Neural cell (in vitro differentiated cells): ENCODE data around the gene APBA2. TPM values are rescaled to one million over a fixed set of nuclear protein-coding genes. Genes with fewer than 3 reads are reported as not detected.
"Not testable (repeated sequence)": the region's sequence is repeated elsewhere in the genome, so short reads cannot be mapped to it uniquely, and the experiment has no call there.

Experiments
- H2AFZ ChIP-seq: fragments of 200-600, 300-800 bp; sonication (generic), shearing (Covaris generic); 2 replicates; pipeline ENCODE4 v1.6.0; 2014; ENCODE audit warnings: low read depth, mild to moderate bottlenecking, antibody characterized with exemption, low read length, moderate library complexity
- H3F3A ChIP-seq: fragments of 200-600 bp; shearing (Covaris generic); 2 replicates; pipeline ENCODE4 v1.6.1; 2016; ENCODE audit warnings: mild to moderate bottlenecking, moderate library complexity, mixed read lengths, antibody characterized with exemption, low read length; ENCODE audit not compliant: insufficient read depth, poor library complexity, severe bottlenecking
- H3K27ac ChIP-seq: fragments of 200-600, 300-800 bp; sonication (generic), shearing (Covaris generic); 2 replicates; pipeline ENCODE4 v1.5.1; 2014; ENCODE audit warnings: mild to moderate bottlenecking, low read length, moderate library complexity
- H3K27me3 ChIP-seq: fragments of 300-800, 200-600 bp; sonication (generic), shearing (Covaris generic); 2 replicates; pipeline ENCODE4 v1.6.0; 2014; ENCODE audit warnings: mild to moderate bottlenecking, low read depth, low read length, moderate library complexity; ENCODE audit not compliant: insufficient read depth
- H3K36me3 ChIP-seq: fragments of 300-800, 200-600 bp; sonication (generic), shearing (Covaris generic); 2 replicates; pipeline ENCODE4 v1.5.1; 2014; ENCODE audit warnings: mild to moderate bottlenecking, antibody characterized with exemption, low read length, moderate library complexity; ENCODE audit not compliant: insufficient read depth
- H3K4me2 ChIP-seq: fragments of 300-800, 200-600 bp; sonication (generic), shearing (Covaris generic); 2 replicates; pipeline ENCODE4 v1.6.0; 2014; ENCODE audit warnings: mild to moderate bottlenecking, low read length
- H3K4me3 ChIP-seq: fragments of 300-800, 200-600 bp; sonication (generic), shearing (Covaris generic); 2 replicates; pipeline ENCODE4 v1.5.1; 2014; ENCODE audit warnings: mild to moderate bottlenecking, low read length, moderate library complexity
- H3K79me2 ChIP-seq: fragments of 200-600 bp; shearing (Covaris generic); replicated peaks from 2 replicates; pipeline ENCODE4 v1.6.0; 2014; ENCODE audit warnings: mild to moderate bottlenecking, low read length, moderate library complexity; ENCODE audit not compliant: insufficient read depth
- H3K9ac ChIP-seq: fragments of 300-800, 200-600 bp; sonication (generic), shearing (Covaris generic); 2 replicates; pipeline ENCODE4 v1.6.1; 2016; ENCODE audit warnings: mild to moderate bottlenecking, low read length, mixed read lengths
- H3K9me2 ChIP-seq: fragments of 200-600 bp; shearing (Covaris generic); 2 replicates; pipeline ENCODE4 v1.6.1; 2016; ENCODE audit warnings: mild to moderate bottlenecking, low read length, mixed read lengths; ENCODE audit not compliant: insufficient read depth
- H3K9me3 ChIP-seq: fragments of 200-600, 300-800 bp; sonication (generic), shearing (Covaris generic); 2 replicates; pipeline ENCODE4 v1.6.1; 2016; ENCODE audit warnings: mild to moderate bottlenecking, mixed run types, low read length, moderate library complexity, mixed read lengths
- H4K20me1 ChIP-seq: fragments of 200-600 bp; shearing (Covaris generic); 2 replicates; pipeline ENCODE4 v1.6.1; 2016; ENCODE audit warnings: mild to moderate bottlenecking, mixed run types; ENCODE audit not compliant: insufficient read depth
- CTCF ChIP-seq: fragments of 450-650 bp; IDR thresholded peaks from 2 replicates; pipeline ENCODE4 v1.5.1; 2014; ENCODE audit warnings: antibody characterized with exemption, mild to moderate bottlenecking, moderate library complexity; ENCODE audit not compliant: poor library complexity, severe bottlenecking
- EP300 ChIP-seq: fragments of 450-650 bp; conservative IDR thresholded peaks from 2 replicates; pipeline ENCODE4 v1.6.1; 2014; ENCODE audit warnings: antibody characterized with exemption, mild to moderate bottlenecking, moderate library complexity; ENCODE audit not compliant: poor library complexity, severe bottlenecking
- EZH2 ChIP-seq: fragments of 200-600, 300-800 bp; shearing (Covaris generic), sonication (generic); IDR thresholded peaks from 2 replicates; pipeline ENCODE4 v1.6.1; 2014; ENCODE audit warnings: antibody characterized with exemption, low read length, borderline replicate concordance, mild to moderate bottlenecking; ENCODE audit not compliant: insufficient read depth, poor library complexity, severe bottlenecking
- MXI1 ChIP-seq: fragments of 450-650 bp; conservative IDR thresholded peaks from 2 replicates; pipeline ENCODE4 v1.6.1; 2014; ENCODE audit warnings: antibody characterized with exemption, mild to moderate bottlenecking; ENCODE audit not compliant: poor library complexity, severe bottlenecking
- POLR2AphosphoS5 ChIP-seq: IDR thresholded peaks from 2 replicates; pipeline ENCODE4 v1.6.1; 2012
- RAD21 ChIP-seq: fragments of 450-650 bp; conservative IDR thresholded peaks from 2 replicates; pipeline ENCODE4 v1.6.1; 2014; ENCODE audit warnings: antibody characterized with exemption, mild to moderate bottlenecking, moderate library complexity
- REST ChIP-seq: IDR thresholded peaks from 2 replicates; pipeline ENCODE4 v1.6.1; 2012; ENCODE audit warnings: borderline replicate concordance
- SMC3 ChIP-seq: fragments of 450-650 bp; conservative IDR thresholded peaks from 2 replicates; pipeline ENCODE4 v1.6.1; 2014; ENCODE audit warnings: antibody characterized with exemption, mild to moderate bottlenecking, moderate library complexity; ENCODE audit not compliant: poor library complexity
- TAF1 ChIP-seq: IDR thresholded peaks from 2 replicates; pipeline ENCODE4 v1.6.1; 2012; ENCODE audit warnings: low read depth
- polyA plus RNA-seq: library from polyadenylated mRNA; depleted of rRNA; stranded (reverse); fragments of >200 nt; gene quantifications from 2 replicates; pipeline ENCODE4 v1.2.3, GENCODE V29; 2014

The APBA2 gene
- polyA plus RNA-seq, 1 donor from 2014 or later: 134 TPM

- Histone ChIP-seq H3K9ac (no peak overlapping the region), H2AFZ (no peak overlapping the region), H3K4me3 (no peak overlapping the region), H3K9me2 (no peaks in the 10 kb centered on the region), H3K4me2 (no peak overlapping the region), H4K20me1 (no peaks in the 10 kb centered on the region), H3K9me3 (no peaks in the 10 kb centered on the region), H3K27ac (no peak overlapping the region), H3K36me3 (no peaks in the 10 kb centered on the region), H3F3A (no peaks in the 10 kb centered on the region), H3K27me3 (no peaks in the 10 kb centered on the region), H3K79me2 (no peaks in the 10 kb centered on the region)
- TF ChIP-seq TAF1 (no peak), SMC3 (no peak), MXI1 (no peak), EP300 (no peak), RAD21 (no peak), POLR2AphosphoS5 (no peak), EZH2 (no peak), REST (no peak), CTCF (no peak)
Observed at GRCh38 chr15:29024662-29025061, 138.9 kb downstream of the APBA2 start.

GRCh38 chr15:29025411-29025810 lies 139.6 kb downstream of the APBA2 start:
- not testable (repeated sequence) for H3K4me2 ChIP-seq, H3F3A ChIP-seq, H3K27me3 ChIP-seq, H3K79me2 ChIP-seq, H3K9me2 ChIP-seq, H2AFZ ChIP-seq, H3K4me3 ChIP-seq, H3K9ac ChIP-seq, H3K36me3 ChIP-seq, H3K9me3 ChIP-seq, H4K20me1 ChIP-seq, H3K27ac ChIP-seq

GRCh38 chr15:29028158-29028557 lies 142.4 kb downstream of the APBA2 start:
- not testable (repeated sequence) for H3K79me2 ChIP-seq, H3K9me2 ChIP-seq

More at GRCh38 chr15:29028158-29028557, 142.4 kb downstream of the APBA2 start:
- not testable (repeated sequence) for H2AFZ ChIP-seq, H3K27me3 ChIP-seq, H3K4me2 ChIP-seq, H3F3A ChIP-seq, H3K36me3 ChIP-seq, H4K20me1 ChIP-seq, H3K4me3 ChIP-seq, H3K9me3 ChIP-seq, H3K9ac ChIP-seq, H3K27ac ChIP-seq
